GM19025 (cell line): ENCODE data around the gene TMEM244.
A peak's percentile ranks its signal among the peaks of the same experiment; 100 is the strongest.
"Not testable (repeated sequence)": the region's sequence is repeated elsewhere in the genome, so short reads cannot be mapped to it uniquely, and the experiment has no call there.

ENCODE experiments used
- ATAC-seq: cut with Tn5 transposase; IDR thresholded peaks from one replicate; pipeline ENCODE4 v1.9.1; 2021; ENCODE audit warnings: mild to moderate bottlenecking, low read depth, moderate library complexity; ENCODE audit not compliant: unreplicated experiment

The TMEM244 gene

GRCh38 chr6:129860908-129861665, at the start of gene TMEM244:
TSS of gene TMEM244 (minus strand) at chr6:129861315. CDS start at chr6:129861188, 127 bp downstream.
- ATAC-seq = no peak

GRCh38 chr6:129908858-129909257, 47.7 kb upstream of the TMEM244 start:
- peak; percentile 72 for ATAC-seq

GRCh38 chr6:129908356-129908755, 47.2 kb upstream of the TMEM244 start:
- no peak for ATAC-seq

- no peak for ATAC-seq
Observed at GRCh38 chr6:129906515-129907077, 45.5 kb upstream of the TMEM244 start.

DNA sequence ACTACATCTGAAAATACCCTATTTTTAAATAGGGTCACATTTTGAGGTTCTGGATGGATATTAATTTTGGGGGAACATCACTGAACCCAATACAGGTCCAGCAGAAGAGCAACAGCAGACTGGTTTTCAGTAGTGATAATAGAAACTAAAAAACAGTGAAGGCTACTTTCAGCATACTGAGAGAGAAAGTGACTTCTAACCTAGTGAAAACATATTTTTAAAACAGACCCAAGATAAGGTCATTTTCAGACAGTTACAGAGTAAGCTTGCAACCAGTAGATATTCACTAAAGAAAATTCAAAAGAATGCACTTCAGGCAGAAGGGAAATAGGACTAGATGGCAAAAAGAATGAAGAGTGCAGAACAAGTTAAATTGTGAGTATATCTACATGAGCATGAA, 42.0 kb upstream of the TMEM244 start:
- no peak for ATAC-seq

GRCh38 chr6:129902681-129903080, 41.6 kb upstream of the TMEM244 start:
- no peak for ATAC-seq

DNA sequence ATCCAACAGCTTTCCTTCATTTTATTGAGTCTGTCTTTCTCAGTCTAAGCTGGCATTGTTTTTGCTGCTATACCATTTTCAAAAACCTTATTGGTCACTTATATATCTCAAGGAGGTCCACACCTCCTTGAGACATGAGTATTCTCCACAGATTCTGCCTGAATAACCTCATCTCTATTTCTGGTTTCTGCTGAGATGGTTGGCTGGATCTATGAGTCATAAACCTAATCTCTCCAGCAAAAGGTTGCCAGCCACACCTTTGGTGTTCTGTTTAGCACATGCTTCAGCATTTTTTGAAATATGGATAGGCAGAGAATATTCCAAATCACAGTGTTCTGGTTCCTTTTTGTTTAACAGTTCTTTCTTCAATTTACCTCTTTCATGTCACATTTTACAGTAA, 40.8 kb upstream of the TMEM244 start:
- ATAC-seq = no peak

DNA sequence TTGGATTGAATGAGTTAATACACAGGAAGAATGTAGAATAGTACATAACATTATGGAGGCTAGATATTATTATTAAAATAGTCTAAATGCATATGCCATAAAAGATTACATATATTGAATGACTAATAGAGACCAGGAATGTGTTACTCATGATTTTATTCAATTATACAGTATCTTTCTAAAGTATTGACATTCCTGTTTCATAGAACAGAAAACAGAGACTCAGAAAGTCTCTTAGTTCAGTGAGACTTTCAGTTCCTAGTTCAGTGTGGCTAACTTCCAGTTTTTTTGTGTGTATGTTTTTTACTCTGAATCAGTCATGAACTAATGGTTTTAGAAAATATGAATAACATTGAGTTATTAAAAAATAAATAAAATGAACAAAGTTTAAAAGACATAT, 34.6 kb upstream of the TMEM244 start:
- no peak for ATAC-seq

- ATAC-seq = no peak
Observed at GRCh38 chr6:129894921-129895320, 33.8 kb upstream of the TMEM244 start.

DNA sequence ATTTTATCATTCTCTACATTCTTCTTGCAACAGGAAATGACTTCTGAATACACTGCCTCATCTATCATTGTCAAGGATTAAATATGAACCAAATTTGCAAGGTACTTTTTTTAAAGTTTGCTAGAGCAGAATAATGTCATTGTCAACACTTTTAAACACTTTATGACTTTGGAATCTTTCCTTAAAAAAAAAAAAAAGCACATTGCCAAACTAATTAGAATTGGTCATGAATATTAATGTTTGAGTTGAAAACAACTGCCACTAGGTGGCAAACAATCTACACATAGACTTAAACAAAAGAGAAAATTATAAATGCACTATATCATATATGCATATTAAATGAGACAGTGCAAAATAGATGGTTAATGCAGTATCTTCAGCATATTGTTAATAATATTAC, 32.5 kb upstream of the TMEM244 start:
- ATAC-seq = no peak

DNA sequence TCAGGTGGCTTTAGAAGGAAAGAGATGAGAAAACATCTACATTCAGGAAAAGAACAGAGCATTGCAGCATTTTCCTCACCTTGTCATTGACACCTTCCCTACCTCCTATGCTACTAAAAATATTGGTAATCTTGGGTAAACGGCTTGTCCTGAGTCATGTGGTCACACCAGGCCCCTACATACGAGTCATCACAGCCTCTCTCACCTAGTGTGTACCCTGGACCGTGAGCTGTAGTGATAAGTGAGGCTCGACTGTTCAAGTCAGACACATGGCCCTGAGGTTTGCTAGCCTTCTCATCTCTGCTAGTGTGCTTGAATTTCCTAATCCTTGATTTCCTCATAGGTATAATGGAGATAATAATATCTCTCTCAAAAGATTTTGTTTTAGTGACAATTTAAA, 29.6 kb upstream of the TMEM244 start:
- ATAC-seq = no peak

DNA sequence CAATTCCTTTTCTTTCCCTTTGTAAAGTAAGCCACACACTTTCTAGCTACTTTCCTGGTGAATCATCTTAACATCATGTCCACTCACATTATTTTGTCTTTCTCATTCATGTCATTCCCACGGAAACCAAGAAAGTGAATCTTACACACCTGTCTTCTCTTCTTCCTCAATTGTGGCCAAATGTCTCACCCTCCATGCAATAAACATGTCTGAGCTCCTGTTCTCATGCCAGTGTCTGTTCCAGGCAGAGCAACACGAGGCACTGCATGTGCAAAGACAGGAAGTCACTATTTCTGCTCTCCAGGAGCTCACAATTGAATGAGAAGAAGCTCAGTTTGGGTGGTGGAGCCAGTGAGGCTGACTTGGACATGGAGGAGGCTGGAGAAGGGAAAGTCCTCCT, 29.0 kb upstream of the TMEM244 start:
- no peak for ATAC-seq

DNA sequence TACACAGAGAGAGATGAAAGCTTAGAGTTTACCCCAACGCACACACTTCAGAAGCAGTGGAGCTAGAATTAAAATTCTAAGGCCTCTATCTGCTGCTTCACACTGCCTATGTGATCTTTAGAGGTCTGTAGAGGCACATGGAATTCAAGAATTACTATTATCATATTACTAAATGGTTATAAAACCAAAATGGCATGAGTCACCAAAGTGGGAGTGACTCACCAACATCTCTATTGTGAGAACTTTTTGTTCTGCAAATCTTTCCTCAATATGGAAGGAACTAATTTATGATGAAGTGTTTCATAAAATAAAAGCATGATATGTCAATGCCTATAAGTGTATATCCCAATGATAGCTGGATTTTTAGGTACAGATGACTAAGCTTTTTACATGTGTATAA, 28.5 kb upstream of the TMEM244 start:
- no peak for ATAC-seq

- no peak for ATAC-seq
Observed at GRCh38 chr6:129886401-129887155, 25.5 kb upstream of the TMEM244 start.

- ATAC-seq = no peak
Observed at GRCh38 chr6:129884211-129884610, 23.1 kb upstream of the TMEM244 start.

GRCh38 chr6:129882510-129883023, 21.5 kb upstream of the TMEM244 start:
- peak; percentile 94 for ATAC-seq

DNA sequence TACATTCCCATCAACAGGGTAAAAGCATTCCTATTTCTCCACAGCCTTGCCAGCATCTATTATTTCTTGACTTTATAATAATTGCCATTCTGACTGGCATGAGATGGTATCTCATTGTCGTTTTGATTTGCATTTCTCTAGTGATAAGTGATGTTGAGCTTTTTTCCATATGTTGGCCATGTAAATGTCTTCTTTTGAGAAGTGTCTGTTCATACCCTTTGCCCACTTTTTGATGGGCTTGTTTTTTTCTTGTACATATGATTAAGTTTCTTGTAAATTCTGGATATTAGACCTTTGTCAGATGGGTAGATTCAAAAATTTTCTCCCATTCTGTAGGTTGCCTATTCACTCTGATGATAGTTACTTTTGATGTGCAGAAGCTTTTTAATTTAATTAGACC, 16.8 kb upstream of the TMEM244 start:
- ATAC-seq = not testable (repeated sequence)

DNA sequence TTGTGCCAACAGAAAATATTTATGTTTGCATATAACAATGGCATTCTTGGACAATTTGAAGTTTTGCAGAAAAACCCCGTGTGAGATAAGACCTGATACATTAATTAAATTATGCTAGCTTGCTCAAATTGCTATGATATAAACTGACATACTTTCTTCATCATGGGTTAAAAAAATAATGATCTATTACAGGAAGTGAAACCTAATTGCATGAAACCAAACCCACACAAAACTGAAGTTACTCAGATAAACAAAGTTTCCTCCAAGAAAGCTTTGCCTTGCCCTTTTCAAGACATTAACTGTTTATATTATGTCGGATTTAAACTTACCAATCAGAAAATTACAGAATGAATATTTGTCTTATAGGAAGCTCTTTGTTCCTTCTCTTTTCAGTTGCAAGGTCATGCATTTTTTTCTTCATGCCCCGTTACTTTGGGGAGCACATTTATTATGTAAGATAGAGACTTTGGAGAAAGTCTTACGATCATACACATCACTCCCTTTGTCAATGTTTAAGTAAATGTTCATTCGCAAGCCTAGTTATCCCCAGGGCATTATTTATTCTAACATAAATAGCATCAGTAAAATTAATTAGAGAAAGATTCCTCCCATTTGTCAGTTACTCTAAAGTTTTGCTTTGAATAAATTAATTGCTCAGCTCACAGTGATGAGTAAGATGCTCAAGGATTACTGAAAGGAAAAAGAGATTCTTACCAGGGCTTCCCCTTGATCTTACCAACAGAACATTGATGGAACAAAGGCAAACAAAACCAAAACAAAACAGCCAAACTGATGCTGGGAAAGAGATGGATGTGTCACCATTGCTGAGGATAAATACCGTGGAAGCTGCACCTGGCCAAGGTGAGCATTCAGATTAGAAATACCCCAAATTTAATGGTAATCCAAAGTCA, 14.8 kb upstream of the TMEM244 start:
- peak; percentile 63 for ATAC-seq

GRCh38 chr6:129874837-129875236, 13.7 kb upstream of the TMEM244 start:
- ATAC-seq = no peak

DNA sequence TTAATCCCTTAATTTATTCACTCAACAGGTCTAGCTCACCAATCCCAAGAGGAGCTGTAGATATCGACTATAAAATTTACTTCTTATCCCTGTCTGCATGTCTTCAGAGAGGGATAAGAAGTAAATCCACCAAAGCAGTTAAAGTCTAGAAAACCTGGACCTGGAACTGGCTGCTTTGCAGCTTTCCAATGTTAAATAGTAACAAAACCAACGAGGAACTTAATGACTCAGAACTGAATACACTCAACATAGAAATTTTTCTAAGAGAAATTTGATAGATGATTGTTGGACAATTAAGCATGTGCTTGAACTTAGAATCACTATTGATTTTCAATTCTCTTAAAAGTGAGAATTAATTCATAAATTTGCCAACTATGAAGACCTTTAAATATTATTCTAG, 11.5 kb upstream of the TMEM244 start:
- ATAC-seq = no peak
